Left lung (tissue), 10 donors: ENCODE data around the gene PLA2G12B. TPM values are rescaled to one million over a fixed set of nuclear protein-coding genes. Genes with fewer than 3 reads are reported as not detected.

ENCODE experiments used
- ATAC-seq: fragments of 200-7000 bp; cut with Tn5 transposase; one replicate; pipeline ENCODE4 v1.9.1; 2020; ENCODE audit warnings: moderate library complexity
- DNase-seq, 4 donors: peaks; one replicate each; pipeline ENCODE4 v3.0.0-alpha.2; 2013 to 2020
- H3K27ac ChIP-seq, 2 donors: fragments of 200-600 bp; sonication (generic) in 1 of 2; one replicate each; pipeline versions ENCODE4 v1.5.0 to v1.8.0; 2020 to 2021
- H3K27me3 ChIP-seq, 2 donors: fragments of 200-600 bp; sonication (generic) in 1 of 2; one replicate each; pipeline versions ENCODE4 v1.5.0 to v1.8.0; 2020 to 2021
- H3K36me3 ChIP-seq, 2 donors: fragments of 200-600 bp; sonication (generic) in 1 of 2; one replicate each; pipeline versions ENCODE4 v1.5.0 to v1.8.0; 2020 to 2021
- H3K4me1 ChIP-seq, 2 donors: fragments of 200-600 bp; one replicate each; pipeline ENCODE4 v1.8.0; 2021
- H3K4me3 ChIP-seq, 2 donors: fragments of 200-600 bp; sonication (generic) in 1 of 2; one replicate each; pipeline versions ENCODE4 v1.5.0 to v1.8.0; 2020 to 2021; ENCODE audit warnings: mild to moderate bottlenecking in 1 of 2
- H3K9me3 ChIP-seq, 2 donors: fragments of 200-600 bp; sonication (generic) in 1 of 2; one replicate each; pipeline versions ENCODE4 v1.5.0 to v1.8.0; 2020 to 2021
- intact Hi-C, 2 donors: fragments of 100-400 bp; cut with DNase I; formaldehyde crosslinking; loops; one replicate each; pipeline versions ENCODE4 v1.11.2 to v1.14.2; 2022
- polyA plus RNA-seq, 6 donors: library from polyadenylated mRNA; unstranded; fragments of 120-200 nt; gene quantifications; one replicate each; pipeline ENCODE4 v1.2.1, GENCODE V29; 2013; ENCODE audit not compliant: insufficient read length in 6 of 6
- total RNA-seq, 2 donors: library from RNA; stranded (reverse); fragmentation: NEBNext Ultra II Directional; extraction: Animal tissue kit (Norgen Biotek cat#: 25700); gene quantifications; one replicate each; pipeline ENCODE4 v1.2.1, GENCODE V29; 2021
- TF ChIP-seq, protein P1 (sequence below), 2 donors: fragments of 200-600 bp; sonication (generic) in 1 of 2; IDR thresholded peaks; one replicate each; pipeline versions ENCODE4 v1.5.0 to v1.8.0; 2021; ENCODE audit warnings: antibody characterized with exemption in 2 of 2
- donor health status: DM: no; HTN: yes; CAD: no.
- donor health status: DM: no; HTN: no; CAD: no.

PLA2G12B gene
- total and polyA plus RNA-seq, 8 donors = 0.38 to 3.3 (median 0.71) TPM

DNA sequence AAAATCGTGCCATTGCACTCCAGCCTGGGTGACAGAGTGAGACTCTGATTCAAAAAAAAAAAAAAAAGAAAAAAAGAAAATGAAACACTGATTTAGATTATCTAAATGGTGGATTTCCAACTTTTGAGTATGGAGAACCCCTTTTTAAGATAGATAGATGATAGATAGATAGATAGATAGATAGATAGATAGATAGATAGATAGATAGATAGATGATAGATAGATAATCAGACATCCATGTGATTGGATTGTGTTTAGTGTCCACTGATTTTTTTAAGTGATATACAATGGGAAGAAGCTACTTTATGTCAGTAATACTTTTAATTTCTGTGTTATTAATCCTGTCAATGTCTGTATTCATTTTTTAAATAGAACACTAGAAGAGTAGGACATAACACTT lies 55.1 kb downstream of the PLA2G12B start:
- TF ChIP-seq, protein P1, sequence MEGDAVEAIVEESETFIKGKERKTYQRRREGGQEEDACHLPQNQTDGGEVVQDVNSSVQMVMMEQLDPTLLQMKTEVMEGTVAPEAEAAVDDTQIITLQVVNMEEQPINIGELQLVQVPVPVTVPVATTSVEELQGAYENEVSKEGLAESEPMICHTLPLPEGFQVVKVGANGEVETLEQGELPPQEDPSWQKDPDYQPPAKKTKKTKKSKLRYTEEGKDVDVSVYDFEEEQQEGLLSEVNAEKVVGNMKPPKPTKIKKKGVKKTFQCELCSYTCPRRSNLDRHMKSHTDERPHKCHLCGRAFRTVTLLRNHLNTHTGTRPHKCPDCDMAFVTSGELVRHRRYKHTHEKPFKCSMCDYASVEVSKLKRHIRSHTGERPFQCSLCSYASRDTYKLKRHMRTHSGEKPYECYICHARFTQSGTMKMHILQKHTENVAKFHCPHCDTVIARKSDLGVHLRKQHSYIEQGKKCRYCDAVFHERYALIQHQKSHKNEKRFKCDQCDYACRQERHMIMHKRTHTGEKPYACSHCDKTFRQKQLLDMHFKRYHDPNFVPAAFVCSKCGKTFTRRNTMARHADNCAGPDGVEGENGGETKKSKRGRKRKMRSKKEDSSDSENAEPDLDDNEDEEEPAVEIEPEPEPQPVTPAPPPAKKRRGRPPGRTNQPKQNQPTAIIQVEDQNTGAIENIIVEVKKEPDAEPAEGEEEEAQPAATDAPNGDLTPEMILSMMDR (IDR thresholded peaks at IDR 0.05) = no peak

GRCh38 chr10:72898616-72899015 lies 56.0 kb downstream of the PLA2G12B start:
- Histone ChIP-seq H3K4me3 (no peak overlapping the region), H3K27me3 (no peaks in the 10 kb centered on the region), H3K27ac (no peak overlapping the region), H3K36me3 (no peaks in the 10 kb centered on the region), H3K9me3 (no peaks in the 10 kb centered on the region), H3K4me1 (no peaks in the 10 kb centered on the region)
- ATAC-seq (no peak), DNase-seq (no peak)
- intact Hi-C loops = no loop called here
- TF ChIP-seq, protein P1 (IDR thresholded peaks at IDR 0.05) = no peak

More for the DNA sequence above, 55.1 kb downstream of the PLA2G12B start:
- no peaks in the 10 kb centered on the region for H3K9me3 ChIP-seq
- H3K27me3 ChIP-seq = no peaks in the 10 kb centered on the region
- H3K27ac ChIP-seq = no peak overlapping the region
- H3K4me3 ChIP-seq = no peak overlapping the region
- DNase-seq = no peak
- H3K36me3 ChIP-seq = no peaks in the 10 kb centered on the region
- no peak for ATAC-seq
- no peaks in the 10 kb centered on the region for H3K4me1 ChIP-seq
- intact Hi-C loops = no loop called here

DNA sequence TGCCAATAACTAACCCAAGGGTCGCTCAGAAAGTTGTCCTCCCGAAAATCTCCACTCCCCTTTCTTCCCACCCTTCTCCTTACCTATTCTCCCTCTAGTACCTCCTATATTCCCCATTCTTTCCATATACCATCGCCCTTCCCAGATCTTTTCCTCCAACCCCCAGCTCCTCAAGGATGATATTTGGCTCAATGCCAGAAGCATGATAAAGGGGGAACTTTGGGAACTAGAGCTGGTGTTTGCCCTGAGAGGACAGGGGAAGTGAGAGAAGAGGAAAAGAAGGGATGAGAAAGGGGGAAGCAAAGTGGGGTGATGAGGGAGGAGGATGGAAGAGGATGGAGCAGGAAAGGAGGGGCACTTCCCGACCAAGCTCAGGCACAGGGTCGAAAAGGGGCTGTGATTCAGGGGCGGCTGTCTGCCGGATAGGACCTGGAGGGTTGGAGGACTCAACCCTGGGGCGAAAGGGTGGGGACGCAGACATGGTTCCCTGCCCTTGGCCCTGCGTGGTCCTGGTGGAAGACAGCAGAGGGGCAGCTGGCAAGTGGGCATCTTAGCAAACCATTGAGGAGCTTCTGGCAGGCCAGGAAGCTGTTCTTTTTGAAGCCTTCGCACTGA lies 59.3 kb downstream of the PLA2G12B start:
- TF ChIP-seq, protein P1 (IDR thresholded peaks at IDR 0.05) = no peak
- Histone ChIP-seq H3K4me3 (no peak overlapping the region), H3K36me3 (no peaks in the 10 kb centered on the region), H3K4me1 (no peaks in the 10 kb centered on the region), H3K9me3 (no peaks in the 10 kb centered on the region), H3K27ac (no peak overlapping the region), H3K27me3 (no peaks in the 10 kb centered on the region)
- ATAC-seq (no peak), DNase-seq (no peak)
- intact Hi-C loops = no loop called here

DNA sequence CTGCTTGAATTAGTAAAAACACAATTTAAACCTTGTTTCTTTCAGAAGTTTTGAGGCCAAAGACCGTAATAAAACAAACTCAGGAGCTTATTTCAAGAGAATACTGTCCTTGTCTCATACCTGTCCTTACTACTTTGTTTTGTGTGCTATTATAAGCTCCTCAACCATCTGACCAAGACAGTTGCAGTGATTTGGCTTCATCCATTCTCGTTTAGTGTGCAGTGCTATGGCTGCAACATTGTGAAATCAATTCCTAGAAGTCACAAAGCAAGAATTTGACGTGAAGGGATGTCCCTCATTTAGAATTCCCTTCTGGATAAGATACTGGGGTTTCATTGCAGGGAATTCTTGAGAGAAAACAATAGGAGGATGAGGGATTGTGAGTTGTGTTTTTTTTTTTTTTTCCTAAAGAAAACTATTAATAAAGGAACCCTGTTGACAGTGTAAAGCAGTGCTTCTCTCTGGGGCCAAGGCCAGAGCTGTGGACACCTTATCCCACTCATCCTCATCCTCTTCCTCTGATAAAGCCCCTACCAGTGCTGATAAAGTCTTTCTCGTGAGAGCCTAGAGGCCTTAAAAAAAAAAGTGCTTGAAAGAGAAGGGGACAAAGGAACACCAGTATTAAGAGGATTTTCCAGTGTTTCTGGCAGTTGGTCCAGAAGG lies 61.3 kb downstream of the PLA2G12B start, which contains the start of gene OIT3:
TSS of gene OIT3 (plus strand) at position 604 of the 663 bp plus-strand sequence. CDS start 60 bp downstream, outside the sequence.
- H3K4me1 ChIP-seq = no peaks in the 10 kb centered on the region
- ATAC-seq = no peak
- H3K36me3 ChIP-seq = peaks cover 0 to 7% of the 10 kb centered on the region in 2 donors
- H3K9me3 ChIP-seq = no peaks in the 10 kb centered on the region
- intact Hi-C loops = no loop called here
- H3K4me3 ChIP-seq = no peak within 1 kb of the TSS
- H3K27ac ChIP-seq = no peak within 1 kb of the TSS
- TF ChIP-seq, protein P1 (IDR thresholded peaks at IDR 0.05) = no peak
- H3K27me3 ChIP-seq = no peaks in the 10 kb centered on the region
- DNase-seq = no peak

- H3K36me3 ChIP-seq = peaks cover 0 to 29% of the 10 kb centered on the region in 2 donors
- no peaks in the 10 kb centered on the region for H3K9me3 ChIP-seq
- TF ChIP-seq, protein P1 (IDR thresholded peaks at IDR 0.05) = no peak
- ATAC-seq (no peak), DNase-seq (no peak)
- intact Hi-C loops = no loop called here
- no peak overlapping the region for H3K4me3 ChIP-seq
- no peak overlapping the region for H3K27ac ChIP-seq
- H3K4me1 ChIP-seq = peaks cover 0 to 13% of the 10 kb centered on the region in 2 donors
- no peaks in the 10 kb centered on the region for H3K27me3 ChIP-seq
Measured at GRCh38 chr10:72890086-72890485, 64.5 kb downstream of the PLA2G12B start.
